NCI-H526 treated with DMSO at 0.1 percent for 48 hours (cell line): ENCODE results near the gene PRKAR2A.
"Not testable (repeated sequence)": the region's sequence is repeated elsewhere in the genome, so short reads cannot be mapped to it uniquely, and the experiment has no call there.

ENCODE experiments used
- DNase-seq: peaks from one replicate; lab custom pipeline; 2025; lab: John Stamatoyannopoulos, UW

PRKAR2A gene

GRCh38 chr3:48776854-48777253 is 70.8 kb downstream of the PRKAR2A start:
- DNase-seq, result no peak

GRCh38 chr3:48770192-48770502 is 77.5 kb downstream of the PRKAR2A start:
- DNase-seq, result no peak

- no peak for DNase-seq
These were observed 82.3 kb downstream of the PRKAR2A start for GRCh38 chr3:48765376-48765775.

GRCh38 chr3:48762816-48763215 is 84.9 kb downstream of the PRKAR2A start:
- DNase-seq, result no peak

- DNase-seq, result not testable (repeated sequence)
These were observed 87.6 kb downstream of the PRKAR2A start for GRCh38 chr3:48759991-48760540.

- DNase-seq, result not testable (repeated sequence)
These were observed 88.1 kb downstream of the PRKAR2A start for GRCh38 chr3:48759531-48759930.

- DNase-seq, result no peak
These were observed 88.6 kb downstream of the PRKAR2A start for GRCh38 chr3:48759071-48759470.

- no peak for DNase-seq
These were observed 91.0 kb downstream of the PRKAR2A start for GRCh38 chr3:48756640-48757039.

GRCh38 chr3:48750856-48751255 is 96.8 kb downstream of the PRKAR2A start:
- no peak for DNase-seq

- DNase-seq, result no peak
These were observed 98.9 kb downstream of the PRKAR2A start for GRCh38 chr3:48748754-48749153.

GRCh38 chr3:48747706-48748105 is 100.0 kb downstream of the PRKAR2A start:
- no peak for DNase-seq

GRCh38 chr3:48747015-48747615 is 100.6 kb downstream of the PRKAR2A start:
- DNase-seq, result peak; percentile 17

GRCh38 chr3:48743773-48744172 is 103.9 kb downstream of the PRKAR2A start:
- DNase-seq, result no peak

GRCh38 chr3:48741226-48741625 is 106.4 kb downstream of the PRKAR2A start:
- not testable (repeated sequence) for DNase-seq

- peak; percentile 15 for DNase-seq
These were observed 107.5 kb downstream of the PRKAR2A start for GRCh38 chr3:48739955-48740823.

GRCh38 chr3:48739617-48739954 is 108.1 kb downstream of the PRKAR2A start:
- DNase-seq, result no peak

GRCh38 chr3:48738926-48739616 is 108.6 kb downstream of the PRKAR2A start:
- no peak for DNase-seq

- DNase-seq, result no peak
These were observed 109.5 kb downstream of the PRKAR2A start for GRCh38 chr3:48738144-48738536.

GRCh38 chr3:48735075-48735767 is 112.5 kb downstream of the PRKAR2A start:
- DNase-seq, result not testable (repeated sequence)

- DNase-seq, result not testable (repeated sequence)
These were observed 113.1 kb downstream of the PRKAR2A start for GRCh38 chr3:48734541-48734940.

- DNase-seq, result not testable (repeated sequence)
These were observed 113.7 kb downstream of the PRKAR2A start for GRCh38 chr3:48733752-48734518.
